GM12872 (cell line): ENCODE results near the gene AP2A1.

ENCODE experiments used
- CTCF ChIP-seq: IDR thresholded peaks from 3 replicates; pipeline ENCODE4 v1.5.1; 2011; ENCODE audit warnings: low read depth, mild to moderate bottlenecking, low read length, moderate library complexity; ENCODE audit not compliant: insufficient read depth

AP2A1 gene

GRCh38 chr19:49855676-49856573, 89.1 kb downstream of the AP2A1 start:
- no peak for TF ChIP-seq CTCF

- no peak for TF ChIP-seq CTCF
Measured at GRCh38 chr19:49856574-49857021, 89.8 kb downstream of the AP2A1 start.
